ENCODE data around the gene LHX2. TPM values are rescaled to one million over a fixed set of nuclear protein-coding genes. Genes with fewer than 3 reads are reported as not detected.

The LHX2 gene
- total RNA-seq, 2 experiments from 2014 or later = not detected

DNA sequence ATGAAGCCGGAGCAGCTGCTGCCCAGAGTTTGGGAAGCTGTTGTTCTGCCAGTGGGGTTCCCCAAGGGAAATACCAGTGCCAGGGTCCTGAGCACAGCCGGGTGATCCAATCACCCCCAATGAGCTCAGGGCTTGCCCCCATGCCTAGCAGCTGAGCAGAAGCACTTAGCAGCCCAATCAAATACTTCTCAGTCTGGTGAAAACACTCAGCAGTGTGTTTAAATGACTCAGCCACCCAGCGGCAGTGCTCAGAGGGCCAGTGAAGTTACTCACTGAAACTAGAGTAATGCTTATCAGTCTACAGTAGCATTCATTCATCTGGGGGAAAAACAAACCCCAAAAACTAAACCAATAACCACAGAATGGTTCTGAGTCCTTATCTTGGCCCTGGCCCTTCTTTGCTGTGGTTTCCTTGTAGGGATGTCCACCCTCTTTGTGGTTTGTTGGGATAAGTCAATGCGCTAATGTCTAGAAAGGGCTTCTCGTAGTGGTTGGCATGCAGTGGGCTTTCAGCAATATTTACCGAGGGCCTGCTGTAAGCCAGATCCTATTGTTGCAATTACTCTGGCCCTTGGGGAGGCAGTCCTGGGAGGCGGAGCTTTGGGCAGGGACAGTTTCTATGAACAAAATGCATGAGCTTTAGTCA lies 43.1 kb downstream of the LHX2 start:
- H3K9me2 ChIP-seq (ENCODE audit: insufficient read depth, low read length) = no peaks in the 10 kb centered on the region
- BruUV-seq (replicated peaks) = no TSS peak
- DNase-seq (ENCODE audit: low spot score) = no peak
- H3K4me1 ChIP-seq (ENCODE audit: insufficient read depth, low read length, poor library complexity, severe bottlenecking) = no peaks in the 10 kb centered on the region
- H2AFZ ChIP-seq (ENCODE audit: low read length) = no peak overlapping the region
- CTCF ChIA-PET (ENCODE audit: unreplicated experiment) = no interaction called here
- H4K20me1 ChIP-seq (ENCODE audit: insufficient read depth, low read length) = no peaks in the 10 kb centered on the region
- TF ChIP-seq, protein P1, sequence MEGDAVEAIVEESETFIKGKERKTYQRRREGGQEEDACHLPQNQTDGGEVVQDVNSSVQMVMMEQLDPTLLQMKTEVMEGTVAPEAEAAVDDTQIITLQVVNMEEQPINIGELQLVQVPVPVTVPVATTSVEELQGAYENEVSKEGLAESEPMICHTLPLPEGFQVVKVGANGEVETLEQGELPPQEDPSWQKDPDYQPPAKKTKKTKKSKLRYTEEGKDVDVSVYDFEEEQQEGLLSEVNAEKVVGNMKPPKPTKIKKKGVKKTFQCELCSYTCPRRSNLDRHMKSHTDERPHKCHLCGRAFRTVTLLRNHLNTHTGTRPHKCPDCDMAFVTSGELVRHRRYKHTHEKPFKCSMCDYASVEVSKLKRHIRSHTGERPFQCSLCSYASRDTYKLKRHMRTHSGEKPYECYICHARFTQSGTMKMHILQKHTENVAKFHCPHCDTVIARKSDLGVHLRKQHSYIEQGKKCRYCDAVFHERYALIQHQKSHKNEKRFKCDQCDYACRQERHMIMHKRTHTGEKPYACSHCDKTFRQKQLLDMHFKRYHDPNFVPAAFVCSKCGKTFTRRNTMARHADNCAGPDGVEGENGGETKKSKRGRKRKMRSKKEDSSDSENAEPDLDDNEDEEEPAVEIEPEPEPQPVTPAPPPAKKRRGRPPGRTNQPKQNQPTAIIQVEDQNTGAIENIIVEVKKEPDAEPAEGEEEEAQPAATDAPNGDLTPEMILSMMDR (conservative IDR thresholded peaks at IDR 0.05; ENCODE audit: low read length) = no peak
- no peak for TF ChIP-seq EZH2phosphoT487 (IDR thresholded peaks at IDR 0.05; ENCODE audit: borderline replicate concordance, low read depth, low read length)
- intact Hi-C loops (cut with micrococcal nuclease; ENCODE audit: unreplicated experiment) = no loop called here
- H3K9me3 ChIP-seq (ENCODE audit: low read length) = no peaks in the 10 kb centered on the region
- H3K79me2 ChIP-seq (ENCODE audit: insufficient read depth, low read depth, low read length) = no peaks in the 10 kb centered on the region
- H3K36me3 ChIP-seq (ENCODE audit: insufficient read depth, low read length) = no peaks in the 10 kb centered on the region
- H3K27ac ChIP-seq (ENCODE audit: low read depth, low read length, poor library complexity, severe bottlenecking) = no peak overlapping the region
- no peak overlapping the region for H3K4me3 ChIP-seq (ENCODE audit: low read depth, low read length, poor library complexity, severe bottlenecking)
- POLR2A ChIA-PET = interaction anchor here (0.5 to 0.6 kb wide), 2 partner anchors 416 to 494 kb away, joined by 3 read pairs; no protein-coding TSS in a partner anchor
- H3K4me2 ChIP-seq (ENCODE audit: low read length) = no peak overlapping the region

GRCh38 chr9:124060844-124061605 lies 49.5 kb downstream of the LHX2 start:
- no peaks in the 10 kb centered on the region for H4K20me1 ChIP-seq (ENCODE audit: insufficient read depth, low read length)
- BruUV-seq (replicated peaks) = no TSS peak
- DNase-seq (ENCODE audit: low spot score) = no peak
- H3K4me3 ChIP-seq (ENCODE audit: low read depth, low read length, poor library complexity, severe bottlenecking) = no peak overlapping the region
- H3K36me3 ChIP-seq (ENCODE audit: insufficient read depth, low read length) = no peaks in the 10 kb centered on the region
- no peak overlapping the region for H2AFZ ChIP-seq (ENCODE audit: low read length)
- no peaks in the 10 kb centered on the region for H3K4me1 ChIP-seq (ENCODE audit: insufficient read depth, low read length, poor library complexity, severe bottlenecking)
- no peaks in the 10 kb centered on the region for H3K79me2 ChIP-seq (ENCODE audit: insufficient read depth, low read depth, low read length)
- H3K9me2 ChIP-seq (ENCODE audit: insufficient read depth, low read length) = no peaks in the 10 kb centered on the region
- intact Hi-C loops (cut with micrococcal nuclease; ENCODE audit: unreplicated experiment) = no loop called here
- POLR2A ChIA-PET = no interaction called here
- TF ChIP-seq EZH2phosphoT487 (IDR thresholded peaks at IDR 0.05; ENCODE audit: borderline replicate concordance, low read depth, low read length) = no peak
- TF ChIP-seq, protein P1 (conservative IDR thresholded peaks at IDR 0.05; ENCODE audit: low read length) = no peak
- CTCF ChIA-PET (ENCODE audit: unreplicated experiment) = no interaction called here
- H3K4me2 ChIP-seq (ENCODE audit: low read length) = no peak overlapping the region
- no peaks in the 10 kb centered on the region for H3K9me3 ChIP-seq (ENCODE audit: low read length)
- no peak overlapping the region for H3K27ac ChIP-seq (ENCODE audit: low read depth, low read length, poor library complexity, severe bottlenecking)

DNA sequence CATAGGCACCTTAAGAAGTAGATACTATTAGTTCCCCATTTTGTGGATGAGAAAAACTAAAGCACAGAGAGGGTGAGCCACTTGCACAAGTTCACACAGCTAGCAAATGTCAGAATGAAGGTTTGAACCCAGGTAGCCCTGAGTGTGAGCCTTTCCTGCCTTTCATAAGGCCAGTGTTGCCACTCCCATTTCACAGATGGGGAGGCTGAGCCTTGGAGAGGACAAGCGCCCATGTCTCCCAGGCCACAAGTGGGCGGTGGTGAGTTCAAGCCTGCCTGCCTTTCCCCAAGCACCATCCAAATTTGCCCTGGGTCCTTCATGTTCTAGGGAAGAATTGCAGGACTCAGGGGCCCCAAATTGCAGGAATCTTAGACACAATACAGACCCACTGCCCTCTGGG lies 50.6 kb downstream of the LHX2 start:
- no peaks in the 10 kb centered on the region for H4K20me1 ChIP-seq (ENCODE audit: insufficient read depth, low read length)
- no peak overlapping the region for H3K27ac ChIP-seq (ENCODE audit: low read depth, low read length, poor library complexity, severe bottlenecking)
- POLR2A ChIA-PET = no interaction called here
- H3K4me3 ChIP-seq (ENCODE audit: low read depth, low read length, poor library complexity, severe bottlenecking) = no peak overlapping the region
- H3K4me1 ChIP-seq (ENCODE audit: insufficient read depth, low read length, poor library complexity, severe bottlenecking) = no peaks in the 10 kb centered on the region
- no peak overlapping the region for H3K4me2 ChIP-seq (ENCODE audit: low read length)
- TF ChIP-seq, protein P1 (conservative IDR thresholded peaks at IDR 0.05; ENCODE audit: low read length) = peak; percentile 68
- no peak for TF ChIP-seq EZH2phosphoT487 (IDR thresholded peaks at IDR 0.05; ENCODE audit: borderline replicate concordance, low read depth, low read length)
- no peaks in the 10 kb centered on the region for H3K9me3 ChIP-seq (ENCODE audit: low read length)
- H3K9me2 ChIP-seq (ENCODE audit: insufficient read depth, low read length) = no peaks in the 10 kb centered on the region
- no peaks in the 10 kb centered on the region for H3K36me3 ChIP-seq (ENCODE audit: insufficient read depth, low read length)
- BruUV-seq (replicated peaks) = no TSS peak
- peak; percentile 7 for DNase-seq (ENCODE audit: low spot score)
- H3K79me2 ChIP-seq (ENCODE audit: insufficient read depth, low read depth, low read length) = no peaks in the 10 kb centered on the region
- intact Hi-C loops (cut with micrococcal nuclease; ENCODE audit: unreplicated experiment) = no loop called here
- no peak overlapping the region for H2AFZ ChIP-seq (ENCODE audit: low read length)
- CTCF ChIA-PET (ENCODE audit: unreplicated experiment) = no interaction called here
